NCI-H146 (cell line): ENCODE results near the gene CLHC1.
A peak's percentile ranks its signal among the peaks of the same experiment; 100 is the strongest.
"Not testable (repeated sequence)": the region's sequence is repeated elsewhere in the genome, so short reads cannot be mapped to it uniquely, and the experiment has no call there.

Experiments
- DNase-seq: peaks from one replicate; lab custom pipeline; 2025; lab: John Stamatoyannopoulos, UW

The CLHC1 gene

DNA sequence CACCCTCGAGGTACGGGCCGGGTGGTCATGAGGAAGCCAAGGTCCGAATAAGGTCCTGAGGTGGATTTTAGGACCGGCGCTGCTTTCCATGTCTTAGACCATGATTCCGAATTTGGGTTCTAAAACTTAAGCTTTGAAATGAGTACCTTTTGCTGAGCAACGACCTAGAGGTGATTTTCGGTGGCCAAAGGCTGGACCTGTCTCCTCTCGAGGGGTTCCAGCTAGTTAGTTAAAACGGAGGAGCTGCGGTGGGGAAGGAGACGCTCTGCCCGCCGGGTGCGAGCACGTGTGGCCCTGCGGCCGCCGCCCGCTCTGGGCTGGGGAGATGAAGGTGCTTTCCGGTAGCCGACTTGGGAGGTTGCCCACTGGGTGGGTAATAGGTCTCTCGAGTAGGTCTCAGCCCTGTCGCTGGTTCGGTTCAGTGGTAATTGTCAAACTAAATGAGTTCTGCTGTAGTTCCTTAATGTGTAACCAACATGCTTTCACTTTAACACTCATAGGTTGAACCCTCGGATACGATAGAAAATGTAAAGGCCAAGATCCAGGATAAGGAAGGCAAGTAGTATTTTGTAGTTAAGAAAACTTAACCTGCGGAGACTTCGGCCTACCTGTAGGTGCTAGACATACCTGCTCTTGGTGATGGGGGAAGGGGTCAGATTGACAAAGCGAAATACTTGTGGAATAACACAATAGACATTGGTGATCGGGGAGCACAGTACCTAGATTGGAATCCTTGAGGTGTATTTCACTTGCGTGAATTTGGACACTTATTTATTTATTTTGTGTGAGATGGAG is 967 bp upstream of the CLHC1 start:
- DNase-seq: peak; percentile 19

DNA sequence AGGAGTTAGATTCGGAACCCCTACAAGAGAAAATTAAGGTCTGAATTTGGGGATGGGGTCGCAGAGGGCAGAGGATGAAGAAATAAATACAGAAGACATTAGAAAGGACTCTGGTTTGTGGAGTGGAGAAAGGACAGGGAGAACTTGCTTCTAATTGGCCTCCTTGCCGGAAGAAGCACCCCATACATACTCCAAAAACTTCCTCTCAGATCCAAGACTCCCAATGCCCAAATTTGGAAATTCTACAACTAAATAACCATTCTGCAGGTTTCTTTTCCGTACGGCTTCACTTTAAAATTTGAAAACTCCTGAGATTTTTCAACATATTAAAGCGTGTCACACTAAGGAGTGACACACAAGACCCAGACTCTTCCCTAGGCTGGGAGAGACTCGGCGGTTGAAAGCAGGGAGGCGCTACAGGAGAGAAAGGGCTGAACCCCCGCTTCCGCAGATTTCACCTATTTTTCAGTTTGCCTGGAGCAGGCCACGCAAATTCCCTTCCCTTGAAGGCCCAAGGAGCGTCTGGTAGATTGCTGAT is 478 bp downstream of the CLHC1 start:
- DNase-seq: peak; percentile 23

DNA sequence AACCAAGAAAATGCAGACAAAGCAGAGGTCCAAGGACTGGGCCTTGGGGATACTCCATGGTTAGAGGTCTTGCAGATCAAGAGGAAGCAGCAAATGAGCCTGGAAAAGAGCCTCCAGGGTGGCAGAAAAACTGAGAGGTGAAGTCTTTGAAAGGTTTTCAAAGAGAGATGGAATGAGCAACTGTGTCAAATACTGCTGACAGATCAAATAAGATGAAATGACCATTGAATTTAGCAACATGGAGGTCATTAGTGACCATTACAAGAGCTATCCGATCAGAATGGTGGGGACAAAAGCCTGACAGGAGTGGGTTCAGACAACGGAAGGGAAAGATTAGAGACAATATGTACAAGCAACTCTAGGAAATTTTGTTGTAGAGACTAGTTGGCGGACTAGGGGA is 1.5 kb downstream of the CLHC1 start:
- no peak for DNase-seq

DNA sequence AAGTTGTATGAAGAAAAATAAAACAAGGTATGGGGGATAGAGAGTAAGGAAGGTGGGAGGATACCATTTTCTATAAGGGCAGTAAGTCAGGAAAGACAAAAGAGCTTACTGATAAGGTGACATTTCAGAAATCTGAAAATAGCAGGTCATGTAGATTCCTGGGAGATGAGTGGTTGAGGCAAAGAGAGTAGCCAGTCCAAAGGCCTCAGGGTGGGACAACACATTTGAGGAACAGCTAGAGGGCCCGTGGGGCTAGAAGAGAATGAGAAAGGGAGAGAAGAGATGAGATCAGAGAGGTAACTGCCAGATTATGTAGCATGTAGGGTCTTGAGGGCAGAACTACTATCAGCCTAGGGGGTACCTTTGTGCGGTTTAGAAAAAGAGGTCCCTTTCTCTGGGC is 2.9 kb downstream of the CLHC1 start:
- no peak for DNase-seq

DNA sequence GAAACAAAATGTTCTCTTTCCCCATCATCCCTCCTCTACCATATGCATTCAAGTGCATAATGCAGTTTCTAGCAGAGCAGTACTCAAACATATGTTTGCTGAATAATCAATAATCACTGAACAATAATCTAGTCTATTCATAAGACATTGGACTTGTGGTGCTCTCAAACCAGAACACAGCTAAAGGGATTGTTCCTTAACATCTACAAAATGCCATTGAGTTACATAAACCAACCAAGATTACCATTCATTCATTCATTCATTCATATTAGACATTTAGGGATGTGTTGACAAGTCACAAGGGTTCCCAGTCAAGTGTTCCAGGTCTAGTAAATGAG is 3.9 kb downstream of the CLHC1 start:
- no peak for DNase-seq

DNA sequence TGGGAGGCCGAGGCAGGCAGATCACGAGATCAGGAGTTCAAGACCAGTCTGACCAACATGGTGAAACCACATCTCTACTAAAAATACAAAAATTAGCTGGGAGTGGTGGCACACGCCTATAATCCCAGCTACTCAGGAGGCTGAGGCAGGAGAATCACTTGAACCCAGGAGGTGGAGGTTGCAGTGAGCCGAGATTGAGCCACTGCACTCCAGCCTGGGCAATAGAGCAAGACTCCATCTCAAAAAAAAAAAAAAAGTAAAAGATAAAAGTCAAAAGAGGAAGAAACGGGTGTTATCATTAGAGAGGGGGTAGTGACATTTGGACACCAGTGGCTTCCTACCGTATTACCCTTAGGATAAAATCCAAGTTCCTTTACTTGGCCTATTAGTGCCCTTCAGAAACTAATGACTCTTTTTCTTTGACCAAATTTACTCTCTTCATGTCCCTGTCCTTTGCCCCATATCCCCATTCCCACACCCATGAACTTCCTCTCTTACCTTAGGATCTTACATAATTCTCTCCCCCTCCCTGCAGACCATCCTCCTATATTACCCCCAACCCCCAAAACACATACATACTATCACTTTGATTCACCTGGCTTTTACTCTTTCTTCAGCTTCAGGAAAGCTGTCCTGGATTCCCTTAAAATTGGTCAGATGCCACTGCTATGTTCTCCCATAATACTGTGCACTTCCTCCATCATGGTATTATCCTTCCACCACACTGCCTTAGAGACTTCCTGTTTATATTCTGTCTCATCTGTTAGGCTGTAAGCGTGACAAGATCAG is 4.5 kb downstream of the CLHC1 start:
- DNase-seq: not testable (repeated sequence)

DNA sequence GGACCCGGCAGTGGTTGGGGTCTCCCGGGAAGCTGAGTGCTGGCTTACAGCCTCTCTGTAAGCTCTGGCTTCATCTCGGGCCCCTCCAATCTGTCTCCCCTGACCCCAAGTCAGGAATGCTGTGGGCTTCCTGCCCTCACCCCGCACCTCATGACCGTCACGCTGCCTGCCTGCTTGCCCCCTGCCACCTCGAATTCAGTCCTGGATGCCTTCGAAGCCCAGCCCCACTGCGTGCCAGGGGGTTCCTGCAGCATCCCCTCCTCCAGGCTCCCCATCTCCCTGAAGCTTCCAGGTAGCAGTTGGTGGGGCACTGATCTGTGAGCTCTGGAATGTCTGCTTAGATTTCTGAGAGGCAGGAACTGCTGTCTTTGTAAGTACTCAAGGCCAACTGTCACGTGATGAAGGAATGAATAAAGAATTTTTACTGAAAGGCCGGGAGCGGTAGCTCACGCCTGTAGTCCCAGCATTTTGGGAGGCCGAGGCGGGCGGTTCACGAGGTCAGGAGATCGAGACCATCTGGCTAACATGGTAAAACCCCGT is 6.5 kb downstream of the CLHC1 start:
- DNase-seq: no peak

DNA sequence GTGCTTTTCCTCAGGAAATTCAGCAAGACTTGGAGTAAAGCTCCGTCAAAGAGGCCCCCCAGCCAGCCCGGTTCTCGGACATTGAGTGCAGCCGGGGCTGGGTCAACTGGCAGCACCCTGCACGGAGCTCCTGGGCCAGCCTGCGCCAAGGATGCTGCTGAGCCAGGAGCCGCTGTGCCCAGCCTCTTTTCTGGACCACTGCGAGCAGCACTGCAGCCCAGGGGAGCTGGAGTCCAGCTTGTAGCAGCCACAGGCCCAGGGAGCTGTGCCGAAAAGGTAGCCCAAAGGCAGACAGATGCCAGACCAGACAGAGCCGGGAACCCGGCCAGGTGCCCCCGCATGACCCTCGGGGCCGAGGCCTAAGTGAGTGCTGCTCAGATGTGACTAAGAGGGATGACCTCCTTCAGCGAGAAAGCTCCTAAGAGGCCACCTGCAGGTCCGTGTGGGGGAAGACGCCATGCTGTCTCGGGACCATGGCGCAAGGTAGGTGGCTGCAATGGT is 7.3 kb downstream of the CLHC1 start:
- DNase-seq: no peak

DNA sequence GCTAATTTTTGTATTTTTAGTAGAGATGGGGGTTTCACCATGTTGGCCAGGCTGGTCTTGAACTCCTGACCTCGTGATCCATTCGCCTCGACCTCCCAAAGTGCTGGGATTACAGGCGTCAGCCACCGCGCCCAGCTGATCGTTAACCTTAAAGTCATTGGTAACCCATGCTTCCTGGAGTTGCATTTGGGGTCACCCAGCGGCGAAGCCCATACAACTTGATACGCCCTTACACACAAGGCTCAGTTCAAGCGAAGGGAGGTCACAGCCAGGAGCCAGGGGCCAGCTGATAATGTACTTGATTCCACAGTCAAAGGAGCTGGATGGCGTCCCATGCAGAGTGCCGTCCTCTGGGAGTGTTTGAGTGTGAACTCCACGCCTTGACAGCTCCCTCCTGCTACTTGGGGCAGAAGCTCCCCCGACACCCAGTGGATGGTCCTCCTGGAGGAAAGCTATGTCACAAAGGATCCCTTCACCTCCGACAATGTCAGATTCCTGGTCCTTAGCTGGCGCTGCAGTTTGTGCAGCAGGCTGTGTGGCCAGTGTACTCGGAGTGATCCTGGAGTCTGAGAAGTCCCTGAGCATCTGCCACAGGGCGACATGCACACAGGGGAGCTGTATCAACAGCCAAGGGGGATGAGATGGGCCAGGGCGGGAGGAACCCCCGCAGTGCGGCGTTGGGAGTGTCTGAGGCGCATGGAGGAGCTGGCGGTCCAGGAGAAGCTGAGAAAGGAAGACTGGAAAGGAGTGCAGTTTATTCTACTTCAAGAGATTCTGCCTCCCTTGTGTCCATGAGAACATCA is 7.9 kb downstream of the CLHC1 start:
- DNase-seq: no peak

DNA sequence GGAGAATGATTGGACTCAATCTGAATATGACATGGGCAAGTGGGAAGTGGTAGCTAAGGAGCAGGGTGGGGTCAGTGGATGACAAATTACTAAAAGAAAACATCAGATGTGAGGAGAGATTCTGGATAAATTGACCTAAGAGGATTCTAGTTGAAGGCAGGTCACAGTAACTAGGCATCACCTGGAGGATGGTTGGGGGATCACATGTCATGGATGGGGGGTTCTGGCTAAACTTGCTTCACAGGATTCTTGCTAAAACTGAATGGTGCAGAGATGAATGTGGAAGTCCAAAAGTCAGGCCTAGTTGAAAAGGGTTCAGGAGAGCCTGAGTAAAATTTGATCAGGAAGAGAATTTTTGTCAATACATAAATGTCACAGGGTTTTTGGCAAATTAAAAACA is 18.3 kb downstream of the CLHC1 start:
- DNase-seq: no peak

DNA sequence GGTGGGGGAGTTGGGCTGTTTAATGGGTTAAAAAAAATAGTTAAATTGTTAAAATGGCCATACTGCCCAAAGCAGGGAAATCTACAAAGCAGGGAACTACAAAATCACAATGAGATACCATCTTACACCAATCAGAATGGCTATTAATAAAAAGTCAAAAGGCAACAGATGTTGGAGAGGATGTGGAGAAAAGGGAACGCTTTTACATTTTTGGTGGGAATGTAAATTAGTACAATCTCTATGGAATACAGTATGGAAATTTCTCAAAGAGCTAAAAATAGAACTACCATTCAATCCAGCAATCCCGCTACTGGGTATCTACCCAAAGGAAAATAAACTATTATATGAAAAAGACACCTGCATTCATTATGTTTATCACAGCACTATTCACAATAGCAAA is 27.1 kb downstream of the CLHC1 start:
- no peak for DNase-seq

DNA sequence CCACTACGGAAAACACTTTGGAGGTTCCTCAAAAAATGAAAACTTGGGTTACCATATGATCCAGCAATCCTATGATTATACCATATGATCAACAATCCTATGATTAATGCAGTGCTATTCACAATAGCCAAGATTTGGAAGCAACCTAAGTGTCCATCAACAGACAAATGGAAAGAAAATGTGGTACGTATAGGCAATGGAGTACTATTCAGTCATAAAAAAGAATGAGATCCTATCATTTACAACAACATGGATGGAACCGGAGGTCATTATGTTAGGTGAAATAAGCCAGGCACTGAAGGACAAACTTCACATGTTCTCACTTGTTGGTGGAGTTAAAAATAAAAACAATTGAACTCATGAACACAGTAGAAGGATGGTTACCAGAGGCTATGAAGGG is 27.6 kb downstream of the CLHC1 start:
- no peak for DNase-seq

DNA sequence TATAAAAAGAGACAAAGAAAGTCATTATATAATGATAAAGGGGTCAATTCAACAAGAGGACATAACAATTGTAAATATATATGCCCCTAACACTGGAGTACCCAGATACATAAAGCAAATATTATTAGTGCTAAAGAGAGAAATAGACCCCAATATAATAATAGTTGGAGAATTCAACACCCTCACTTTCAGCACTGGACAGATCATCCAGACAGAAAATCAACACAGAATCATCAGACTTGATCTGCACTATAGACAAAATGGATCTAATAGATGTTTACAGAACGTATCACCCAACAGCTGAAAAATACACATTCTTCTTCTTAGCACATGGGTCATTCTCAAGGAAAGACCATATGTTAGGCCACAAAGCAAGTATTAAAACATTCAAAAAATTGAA is 31.7 kb downstream of the CLHC1 start:
- no peak for DNase-seq

DNA sequence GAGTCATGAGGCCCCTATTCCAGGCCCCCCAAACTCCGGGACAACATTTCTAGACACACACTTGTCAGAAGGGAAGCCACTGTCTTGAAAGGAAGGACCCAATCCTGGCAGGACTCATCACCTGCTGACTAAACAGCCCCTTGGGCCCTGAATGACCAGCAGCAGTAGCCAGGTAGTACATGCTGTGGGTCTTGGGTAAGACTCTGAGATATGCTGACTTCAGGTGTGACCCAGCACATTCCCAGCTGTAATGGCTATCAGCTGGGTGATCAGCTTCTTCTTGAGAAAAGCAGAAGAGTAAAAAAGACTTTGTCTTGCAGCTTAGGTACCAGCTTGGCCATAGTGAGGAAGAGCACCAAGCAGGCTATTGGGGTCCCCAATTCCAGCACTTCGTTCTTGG is 35.6 kb downstream of the CLHC1 start:
- DNase-seq: no peak

DNA sequence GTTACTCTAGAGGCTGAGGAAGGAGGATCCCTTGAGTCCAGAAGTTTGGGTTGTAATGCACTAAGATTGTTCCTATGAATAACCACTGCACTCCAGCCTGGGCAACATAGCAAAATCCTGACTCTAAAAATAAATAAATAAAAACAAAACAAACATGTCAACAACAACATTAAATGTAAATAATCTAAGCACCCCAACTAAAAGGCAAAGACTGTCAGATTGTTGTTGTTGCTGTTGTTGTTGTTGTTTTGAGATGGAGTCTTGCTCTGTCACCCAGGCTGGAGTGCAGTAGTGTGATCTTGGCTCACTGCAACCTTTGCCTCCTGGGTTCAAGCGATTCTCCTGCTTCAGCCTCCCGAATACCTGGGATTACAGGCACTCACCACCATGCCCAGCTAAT is 40.2 kb downstream of the CLHC1 start:
- DNase-seq: not testable (repeated sequence)

DNA sequence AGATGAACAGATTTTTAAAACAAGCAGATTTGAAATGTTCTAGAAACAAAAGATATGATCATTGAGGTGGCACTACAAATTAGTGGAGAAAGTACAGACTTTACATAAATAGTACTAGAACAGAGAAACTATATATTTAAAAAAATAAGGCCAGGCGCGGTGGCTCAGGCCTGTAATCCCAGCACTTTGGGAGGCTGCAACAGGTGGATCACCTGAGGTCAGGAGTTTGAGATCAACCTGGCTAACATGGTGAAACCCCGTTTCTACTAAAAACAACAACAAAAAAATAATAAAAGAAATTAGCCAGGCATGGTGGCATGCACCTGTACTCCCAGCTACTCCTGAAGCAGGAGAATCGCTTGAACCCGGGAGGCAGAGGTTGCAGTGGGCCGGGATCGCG is 45.3 kb downstream of the CLHC1 start:
- DNase-seq: not testable (repeated sequence)

DNA sequence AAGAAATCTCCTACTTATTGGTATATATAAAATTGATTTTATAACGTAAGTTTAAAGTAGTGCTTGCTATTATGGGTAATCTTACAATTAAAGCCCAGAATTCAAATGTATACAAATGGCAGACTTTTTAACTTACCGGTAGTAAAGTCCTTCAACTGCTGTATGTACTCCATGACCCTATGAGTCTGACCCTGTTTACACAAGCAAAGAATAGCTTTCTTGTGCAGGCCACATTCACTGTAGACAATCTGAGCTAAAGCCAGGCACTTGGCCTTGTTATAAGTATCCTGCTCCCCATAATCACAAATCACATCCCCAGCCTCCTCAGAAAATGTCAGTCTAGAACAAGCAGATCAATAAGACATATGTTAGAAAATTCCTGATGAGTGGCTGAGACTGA is 51.7 kb downstream of the CLHC1 start:
- no peak for DNase-seq

DNA sequence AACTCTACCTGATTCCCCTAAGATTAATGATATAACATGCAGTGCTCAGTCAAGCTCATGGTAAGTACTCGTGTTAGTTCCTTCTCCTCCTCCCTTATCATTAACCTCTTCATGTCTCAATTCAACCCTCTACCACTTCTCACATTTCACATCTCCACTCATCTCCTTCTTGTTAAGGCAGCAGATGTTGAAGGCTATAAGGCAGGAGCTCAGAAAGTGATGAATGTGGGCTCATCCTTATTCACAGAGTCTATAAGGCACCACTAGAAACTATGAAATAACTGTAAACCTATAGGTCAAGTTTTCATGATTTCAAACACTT is 56.0 kb downstream of the CLHC1 start:
- no peak for DNase-seq

DNA sequence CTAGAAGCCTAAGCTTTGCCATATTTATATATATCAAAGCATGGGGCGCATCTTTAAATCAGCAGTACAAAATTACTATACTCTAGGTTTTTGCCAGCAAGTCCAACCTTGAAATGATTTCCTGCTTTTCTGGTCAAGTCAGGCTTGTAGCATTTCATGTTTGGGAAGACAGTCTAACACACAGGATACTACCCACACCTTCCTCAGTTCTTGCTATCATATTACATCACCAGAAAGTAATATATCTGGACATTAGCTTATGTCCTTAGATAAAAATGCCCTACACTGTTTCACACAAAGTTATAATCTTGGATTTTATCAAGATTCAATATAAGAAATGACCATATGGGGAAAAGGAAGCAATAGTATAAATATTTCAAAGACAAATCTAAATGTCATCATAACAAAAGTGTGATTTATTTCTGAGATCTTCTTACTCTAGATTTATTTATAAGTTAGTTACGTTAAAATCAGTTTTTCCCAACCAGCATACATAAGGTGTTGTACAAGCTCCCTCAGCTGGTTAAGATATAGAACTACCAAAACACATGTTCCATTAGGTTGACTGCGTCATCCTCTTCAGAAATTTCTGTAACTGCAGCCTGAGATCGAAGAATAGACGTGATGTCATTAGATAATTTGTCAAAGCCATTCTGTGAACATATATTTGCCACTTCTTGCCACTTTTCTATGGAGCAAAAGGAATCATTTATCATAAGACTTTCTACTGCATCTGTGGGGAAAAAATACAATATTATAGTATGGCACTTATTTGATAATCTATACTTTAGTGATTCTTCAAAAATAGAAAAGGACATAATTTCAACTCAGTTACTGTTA is 56.6 kb downstream of the CLHC1 start:
- peak; percentile 20 for DNase-seq

DNA sequence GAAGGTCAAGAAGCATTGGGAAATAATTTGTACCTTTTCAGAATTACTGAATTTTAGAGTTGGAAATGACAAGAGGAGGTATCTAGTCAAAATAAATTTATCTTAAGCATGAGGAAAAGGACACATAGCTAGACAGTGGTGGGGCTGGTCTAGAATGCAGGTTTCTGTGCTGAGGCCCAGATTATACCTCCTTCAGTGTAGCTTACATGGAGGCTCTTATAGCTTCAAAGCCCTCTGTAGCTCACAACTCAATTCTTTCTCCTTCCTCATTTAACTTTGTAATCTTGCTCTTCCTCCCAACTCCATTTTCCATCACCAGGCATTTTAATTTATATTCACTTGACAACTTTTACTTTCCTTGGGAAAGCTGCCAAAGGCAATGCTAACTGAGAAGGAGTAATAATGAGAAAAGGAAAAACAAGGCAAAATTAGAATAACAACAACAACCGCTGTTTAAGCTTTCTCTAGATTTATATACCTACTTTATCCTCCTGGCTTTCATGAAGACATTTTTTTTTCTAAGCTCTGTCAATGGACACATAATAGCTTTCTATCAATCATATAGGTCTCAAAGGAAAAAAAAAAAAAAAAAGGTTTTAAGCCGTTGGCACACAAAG is 58.5 kb downstream of the CLHC1 start:
- no peak for DNase-seq

DNA sequence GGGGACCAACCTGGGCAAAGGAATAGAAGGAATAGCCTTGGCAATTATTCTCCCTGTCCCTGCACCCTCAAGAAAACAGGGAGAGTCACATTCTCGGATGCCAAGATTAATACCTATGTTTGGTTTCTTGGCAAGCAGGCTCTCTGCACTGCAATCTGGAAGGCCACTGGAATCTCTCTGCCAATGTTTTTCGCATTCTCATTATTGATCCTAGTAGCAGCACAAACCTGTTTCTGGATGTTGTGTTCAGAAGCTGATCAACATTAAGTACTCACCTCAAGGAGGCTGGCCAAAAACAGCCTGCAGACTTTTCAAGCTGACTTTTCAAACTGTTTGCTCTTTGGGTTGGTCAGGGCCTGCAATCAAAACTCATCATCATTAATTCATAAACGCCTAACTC is 62.2 kb downstream of the CLHC1 start:
- no peak for DNase-seq
